ENCODE results near the gene F2RL1.

- TF ChIP-seq, protein P1, sequence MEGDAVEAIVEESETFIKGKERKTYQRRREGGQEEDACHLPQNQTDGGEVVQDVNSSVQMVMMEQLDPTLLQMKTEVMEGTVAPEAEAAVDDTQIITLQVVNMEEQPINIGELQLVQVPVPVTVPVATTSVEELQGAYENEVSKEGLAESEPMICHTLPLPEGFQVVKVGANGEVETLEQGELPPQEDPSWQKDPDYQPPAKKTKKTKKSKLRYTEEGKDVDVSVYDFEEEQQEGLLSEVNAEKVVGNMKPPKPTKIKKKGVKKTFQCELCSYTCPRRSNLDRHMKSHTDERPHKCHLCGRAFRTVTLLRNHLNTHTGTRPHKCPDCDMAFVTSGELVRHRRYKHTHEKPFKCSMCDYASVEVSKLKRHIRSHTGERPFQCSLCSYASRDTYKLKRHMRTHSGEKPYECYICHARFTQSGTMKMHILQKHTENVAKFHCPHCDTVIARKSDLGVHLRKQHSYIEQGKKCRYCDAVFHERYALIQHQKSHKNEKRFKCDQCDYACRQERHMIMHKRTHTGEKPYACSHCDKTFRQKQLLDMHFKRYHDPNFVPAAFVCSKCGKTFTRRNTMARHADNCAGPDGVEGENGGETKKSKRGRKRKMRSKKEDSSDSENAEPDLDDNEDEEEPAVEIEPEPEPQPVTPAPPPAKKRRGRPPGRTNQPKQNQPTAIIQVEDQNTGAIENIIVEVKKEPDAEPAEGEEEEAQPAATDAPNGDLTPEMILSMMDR (IDR thresholded peaks at IDR 0.05), result no peak
- TF ChIP-seq POLR2A (IDR thresholded peaks at IDR 0.05), result no peak
These were observed 11.5 kb upstream of the F2RL1 start for GRCh38 chr5:76807296-76807695.

Data from thyroid gland (tissue), 4 donors.